Iris pigment epithelial cell (primary cell): Measurements from ENCODE around the gene POM121.
"Not testable (repeated sequence)": the region's sequence is repeated elsewhere in the genome, so short reads cannot be mapped to it uniquely, and the experiment has no call there.

Source experiments
- DNase-seq: peaks from one replicate; pipeline ENCODE4 v3.0.0-alpha.2; 2011; ENCODE audit warnings: low read depth

POM121 gene

GRCh38 chr7:72924733-72925545 is at the start of gene POM121:
POM121 (plus strand) TSS chr7:72925095; CDS start chr7:72925122, 27 bp downstream.
- peak; percentile 87 for DNase-seq

GRCh38 chr7:72879079-72879736 is 45.7 kb upstream of the POM121 start:
- DNase-seq = peak; percentile 81

GRCh38 chr7:72879737-72880215 is 45.1 kb upstream of the POM121 start:
- peak; percentile 75 for DNase-seq

GRCh38 chr7:72891750-72892149 is 33.1 kb upstream of the POM121 start:
- not testable (repeated sequence) for DNase-seq

- not testable (repeated sequence) for DNase-seq
These were observed 20.2 kb upstream of the POM121 start for GRCh38 chr7:72904740-72905139.

- not testable (repeated sequence) for DNase-seq
These were observed 16.5 kb upstream of the POM121 start for GRCh38 chr7:72908422-72908821.

- not testable (repeated sequence) for DNase-seq
These were observed 13.5 kb upstream of the POM121 start for GRCh38 chr7:72911395-72911794.

- DNase-seq = not testable (repeated sequence)
These were observed 11.1 kb upstream of the POM121 start for GRCh38 chr7:72913750-72914149.

- peak; percentile 59 for DNase-seq
These were observed 10.0 kb upstream of the POM121 start for GRCh38 chr7:72914756-72915525.

GRCh38 chr7:72919256-72919775 is 5.6 kb upstream of the POM121 start:
- no peak for DNase-seq

GRCh38 chr7:72924386-72924732 is 536 bp upstream of the POM121 start:
- DNase-seq = peak; percentile 16

- peak; percentile 8 for DNase-seq
These were observed 738 bp downstream of the POM121 start for GRCh38 chr7:72925546-72926120.

- DNase-seq = not testable (repeated sequence)
These were observed 2.9 kb downstream of the POM121 start for GRCh38 chr7:72927791-72928190.

GRCh38 chr7:72928216-72928615 is 3.3 kb downstream of the POM121 start:
- DNase-seq = not testable (repeated sequence)

- DNase-seq = not testable (repeated sequence)
These were observed 17.3 kb downstream of the POM121 start for GRCh38 chr7:72942022-72942705.

GRCh38 chr7:72942956-72943355 is 18.1 kb downstream of the POM121 start:
- not testable (repeated sequence) for DNase-seq

GRCh38 chr7:72944937-72945336 is 20.0 kb downstream of the POM121 start:
- DNase-seq = not testable (repeated sequence)

GRCh38 chr7:72945597-72945996 is 20.7 kb downstream of the POM121 start:
- DNase-seq = not testable (repeated sequence)

- not testable (repeated sequence) for DNase-seq
These were observed 21.3 kb downstream of the POM121 start for GRCh38 chr7:72946130-72946745.

GRCh38 chr7:72948714-72949113 is 23.8 kb downstream of the POM121 start:
- not testable (repeated sequence) for DNase-seq

GRCh38 chr7:72949276-72949675 is 24.4 kb downstream of the POM121 start:
- not testable (repeated sequence) for DNase-seq
